ENCODE measurements around the gene GPR25. TPM values are rescaled to one million over a fixed set of nuclear protein-coding genes. Genes with fewer than 3 reads are reported as not detected.

The GPR25 gene
- total RNA-seq, 1 experiment from 2014 or later, result not detected

DNA sequence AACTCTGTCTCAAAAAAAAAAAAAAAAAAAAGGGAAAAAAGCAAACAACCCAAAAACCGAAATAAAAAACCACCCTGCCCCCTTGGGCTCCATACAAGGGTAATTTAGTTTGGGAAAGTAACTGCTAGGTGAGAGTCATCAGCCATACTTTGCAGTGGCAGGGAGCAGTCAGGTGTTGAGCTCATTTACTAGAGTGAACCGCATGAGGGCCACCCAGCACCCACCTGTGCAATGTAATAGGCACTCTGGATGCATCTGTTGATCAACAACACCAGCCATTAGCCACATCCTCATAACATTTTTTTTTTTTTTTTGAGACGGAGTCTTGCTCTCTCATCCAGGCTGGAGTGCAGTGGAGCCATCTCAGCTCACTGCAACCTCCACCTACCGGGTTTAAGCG is 31.0 kb downstream of the GPR25 start:
- ATAC-seq (no peak), DNase-seq (ENCODE audit: low read depth, low spot score) (no peak)
- Histone ChIP-seq H3K4me3 (replicated peaks in 1 of 2; ENCODE audit: low read depth in 1 of 2, low read length in 2 of 2) (no peak overlapping the region), H3K36me3 (ENCODE audit: control insufficient read depth in 1 of 2, insufficient read depth in 2 of 2, low read length in 2 of 2) (peaks cover 0 to 8% of the 10 kb centered on the region in 2 experiments; a peak in 3 of 4 replicates), H3K9ac (ENCODE audit: low read length) (no peak overlapping the region), H3K27me3 (ENCODE audit: insufficient read depth, low read length) (no peaks in the 10 kb centered on the region), H3K79me2 (ENCODE audit: insufficient read depth, low read length) (no peaks in the 10 kb centered on the region), H3K4me2 (ENCODE audit: low read length) (no peak overlapping the region), H3K4me1 (ENCODE audit: control insufficient read depth in 1 of 2, insufficient read depth in 2 of 2, low read length in 2 of 2) (no peaks in the 10 kb centered on the region), H3K9me3 (ENCODE audit: control insufficient read depth in 1 of 2, insufficient read depth in 1 of 2, low read depth in 1 of 2, low read length in 2 of 2) (no peaks in the 10 kb centered on the region), H2AFZ (ENCODE audit: low read depth, low read length, poor library complexity, severe bottlenecking) (no peak overlapping the region), H4K20me1 (ENCODE audit: insufficient read depth) (no peaks in the 10 kb centered on the region), H3K27ac (ENCODE audit: low read depth, low read length) (no peak overlapping the region), H3K9me2 (ENCODE audit: insufficient read depth) (no peaks in the 10 kb centered on the region)
- intact Hi-C loops (cut with micrococcal nuclease), result no loop called here
- TF ChIP-seq, protein P1, sequence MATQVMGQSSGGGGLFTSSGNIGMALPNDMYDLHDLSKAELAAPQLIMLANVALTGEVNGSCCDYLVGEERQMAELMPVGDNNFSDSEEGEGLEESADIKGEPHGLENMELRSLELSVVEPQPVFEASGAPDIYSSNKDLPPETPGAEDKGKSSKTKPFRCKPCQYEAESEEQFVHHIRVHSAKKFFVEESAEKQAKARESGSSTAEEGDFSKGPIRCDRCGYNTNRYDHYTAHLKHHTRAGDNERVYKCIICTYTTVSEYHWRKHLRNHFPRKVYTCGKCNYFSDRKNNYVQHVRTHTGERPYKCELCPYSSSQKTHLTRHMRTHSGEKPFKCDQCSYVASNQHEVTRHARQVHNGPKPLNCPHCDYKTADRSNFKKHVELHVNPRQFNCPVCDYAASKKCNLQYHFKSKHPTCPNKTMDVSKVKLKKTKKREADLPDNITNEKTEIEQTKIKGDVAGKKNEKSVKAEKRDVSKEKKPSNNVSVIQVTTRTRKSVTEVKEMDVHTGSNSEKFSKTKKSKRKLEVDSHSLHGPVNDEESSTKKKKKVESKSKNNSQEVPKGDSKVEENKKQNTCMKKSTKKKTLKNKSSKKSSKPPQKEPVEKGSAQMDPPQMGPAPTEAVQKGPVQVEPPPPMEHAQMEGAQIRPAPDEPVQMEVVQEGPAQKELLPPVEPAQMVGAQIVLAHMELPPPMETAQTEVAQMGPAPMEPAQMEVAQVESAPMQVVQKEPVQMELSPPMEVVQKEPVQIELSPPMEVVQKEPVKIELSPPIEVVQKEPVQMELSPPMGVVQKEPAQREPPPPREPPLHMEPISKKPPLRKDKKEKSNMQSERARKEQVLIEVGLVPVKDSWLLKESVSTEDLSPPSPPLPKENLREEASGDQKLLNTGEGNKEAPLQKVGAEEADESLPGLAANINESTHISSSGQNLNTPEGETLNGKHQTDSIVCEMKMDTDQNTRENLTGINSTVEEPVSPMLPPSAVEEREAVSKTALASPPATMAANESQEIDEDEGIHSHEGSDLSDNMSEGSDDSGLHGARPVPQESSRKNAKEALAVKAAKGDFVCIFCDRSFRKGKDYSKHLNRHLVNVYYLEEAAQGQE (IDR thresholded peaks at IDR 0.05; ENCODE audit: low read depth), result no peak
- TF ChIP-seq JUND (IDR thresholded peaks at IDR 0.05) (no peak), POLR2AphosphoS5 (IDR thresholded peaks at IDR 0.05; ENCODE audit: low read depth, low read length) (no peak)
- no TSS peak for BruUV-seq (replicated peaks)
- ChIA-PET CTCF (no interaction called here), POLR2A (no interaction called here), RAD21 (ENCODE audit: low non-redundant PET in 1 of 2, low total read pairs in 2 of 2, uncharacterized antibody in 2 of 2, unreplicated experiment in 2 of 2) (no interaction called here)

DNA sequence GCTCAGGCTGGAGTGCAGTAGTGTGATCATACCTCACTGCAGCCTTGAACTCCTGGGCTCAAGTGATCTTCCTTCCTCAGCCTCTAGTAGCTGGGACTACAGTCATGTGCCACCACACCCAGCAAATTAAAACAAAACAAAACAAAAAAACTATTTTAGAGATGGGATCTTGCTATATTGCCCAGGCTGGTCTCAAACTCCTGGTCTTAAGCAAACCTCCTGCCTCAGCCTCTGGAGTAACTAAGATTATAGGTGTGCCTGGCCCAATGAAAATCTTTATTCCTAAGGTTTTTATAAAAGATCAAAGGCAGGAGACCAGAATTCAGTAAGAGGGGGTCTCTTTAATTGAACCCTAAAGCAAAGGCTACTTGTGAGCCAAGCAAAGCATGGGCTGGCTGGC is 32.0 kb downstream of the GPR25 start:
- Histone ChIP-seq H3K4me3 (replicated peaks in 1 of 2; ENCODE audit: low read depth in 1 of 2, low read length in 2 of 2) (no peak overlapping the region), H4K20me1 (ENCODE audit: insufficient read depth) (no peaks in the 10 kb centered on the region), H3K9me2 (ENCODE audit: insufficient read depth) (no peaks in the 10 kb centered on the region), H3K9ac (ENCODE audit: low read length) (no peak overlapping the region), H3K4me1 (ENCODE audit: control insufficient read depth in 1 of 2, insufficient read depth in 2 of 2, low read length in 2 of 2) (no peaks in the 10 kb centered on the region), H3K27ac (ENCODE audit: low read depth, low read length) (no peak overlapping the region), H3K79me2 (ENCODE audit: insufficient read depth, low read length) (no peaks in the 10 kb centered on the region), H3K36me3 (ENCODE audit: control insufficient read depth in 1 of 2, insufficient read depth in 2 of 2, low read length in 2 of 2) (peaks cover 0 to 8% of the 10 kb centered on the region in 2 experiments; a peak in 3 of 4 replicates), H3K4me2 (ENCODE audit: low read length) (no peak overlapping the region), H3K9me3 (ENCODE audit: control insufficient read depth in 1 of 2, insufficient read depth in 1 of 2, low read depth in 1 of 2, low read length in 2 of 2) (no peaks in the 10 kb centered on the region), H3K27me3 (ENCODE audit: insufficient read depth, low read length) (no peaks in the 10 kb centered on the region), H2AFZ (ENCODE audit: low read depth, low read length, poor library complexity, severe bottlenecking) (no peak overlapping the region)
- ATAC-seq (no peak), DNase-seq (ENCODE audit: low read depth, low spot score) (no peak)
- no TSS peak for BruUV-seq (replicated peaks)
- ChIA-PET RAD21 (ENCODE audit: low non-redundant PET in 1 of 2, low total read pairs in 2 of 2, uncharacterized antibody in 2 of 2, unreplicated experiment in 2 of 2) (no interaction called here), POLR2A (no interaction called here), CTCF (interaction anchor here (0.6 kb wide), 1 partner anchor 1106 kb away, joined by 3 read pairs; the partner anchor contains the start of gene ELF3)
- intact Hi-C loops (cut with micrococcal nuclease), result no loop called here
- TF ChIP-seq ZNF274 (IDR thresholded peaks at IDR 0.05; ENCODE audit: low read depth, low read length), result no peak
- no peak for TF ChIP-seq YY1 (IDR thresholded peaks at IDR 0.05; ENCODE audit: extremely low read depth, insufficient replicate concordance, low read depth, low read length)
- TF ChIP-seq FOSL1 (IDR thresholded peaks at IDR 0.05; ENCODE audit: low read depth), result no peak
- TF ChIP-seq, protein P2, sequence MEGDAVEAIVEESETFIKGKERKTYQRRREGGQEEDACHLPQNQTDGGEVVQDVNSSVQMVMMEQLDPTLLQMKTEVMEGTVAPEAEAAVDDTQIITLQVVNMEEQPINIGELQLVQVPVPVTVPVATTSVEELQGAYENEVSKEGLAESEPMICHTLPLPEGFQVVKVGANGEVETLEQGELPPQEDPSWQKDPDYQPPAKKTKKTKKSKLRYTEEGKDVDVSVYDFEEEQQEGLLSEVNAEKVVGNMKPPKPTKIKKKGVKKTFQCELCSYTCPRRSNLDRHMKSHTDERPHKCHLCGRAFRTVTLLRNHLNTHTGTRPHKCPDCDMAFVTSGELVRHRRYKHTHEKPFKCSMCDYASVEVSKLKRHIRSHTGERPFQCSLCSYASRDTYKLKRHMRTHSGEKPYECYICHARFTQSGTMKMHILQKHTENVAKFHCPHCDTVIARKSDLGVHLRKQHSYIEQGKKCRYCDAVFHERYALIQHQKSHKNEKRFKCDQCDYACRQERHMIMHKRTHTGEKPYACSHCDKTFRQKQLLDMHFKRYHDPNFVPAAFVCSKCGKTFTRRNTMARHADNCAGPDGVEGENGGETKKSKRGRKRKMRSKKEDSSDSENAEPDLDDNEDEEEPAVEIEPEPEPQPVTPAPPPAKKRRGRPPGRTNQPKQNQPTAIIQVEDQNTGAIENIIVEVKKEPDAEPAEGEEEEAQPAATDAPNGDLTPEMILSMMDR (IDR thresholded peaks at IDR 0.05 in 2 of 3, conservative IDR thresholded peaks at IDR 0.05 in 1 of 3; ENCODE audit: borderline replicate concordance in 1 of 3, insufficient read depth in 1 of 3, low read depth in 2 of 3, low read length in 2 of 3), result no peak
- TF ChIP-seq, protein P3, sequence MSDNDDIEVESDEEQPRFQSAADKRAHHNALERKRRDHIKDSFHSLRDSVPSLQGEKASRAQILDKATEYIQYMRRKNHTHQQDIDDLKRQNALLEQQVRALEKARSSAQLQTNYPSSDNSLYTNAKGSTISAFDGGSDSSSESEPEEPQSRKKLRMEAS (IDR thresholded peaks at IDR 0.05), result no peak
- no peak for TF ChIP-seq TCF7L2 (IDR thresholded peaks at IDR 0.05; ENCODE audit: borderline replicate concordance, extremely low read depth, insufficient read depth, insufficient read length)
- TF ChIP-seq EZH2phosphoT487 (IDR thresholded peaks at IDR 0.05; ENCODE audit: borderline replicate concordance), result no peak
- TF ChIP-seq CBX3 (IDR thresholded peaks at IDR 0.05; ENCODE audit: low read depth), result no peak
- TF ChIP-seq, protein P4, sequence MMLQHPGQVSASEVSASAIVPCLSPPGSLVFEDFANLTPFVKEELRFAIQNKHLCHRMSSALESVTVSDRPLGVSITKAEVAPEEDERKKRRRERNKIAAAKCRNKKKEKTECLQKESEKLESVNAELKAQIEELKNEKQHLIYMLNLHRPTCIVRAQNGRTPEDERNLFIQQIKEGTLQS (IDR thresholded peaks at IDR 0.05), result no peak

Measured in HCT116 (cell line).